DND-41 (cell line): ENCODE measurements around the gene BRAF.

ENCODE experiments used
- CTCF ChIP-seq: IDR thresholded peaks from 2 replicates; pipeline ENCODE4 v1.5.1; 2012; ENCODE audit warnings: borderline replicate concordance, low read length, moderate library complexity, mild to moderate bottlenecking; ENCODE audit not compliant: poor library complexity, severe bottlenecking; ENCODE audit errors: extremely low read depth
- EZH2 ChIP-seq: IDR thresholded peaks from 3 replicates; pipeline ENCODE4 v1.6.1; 2012; ENCODE audit warnings: borderline replicate concordance, low read depth, mild to moderate bottlenecking, moderate library complexity, low read length, inconsistent platforms; ENCODE audit not compliant: severe bottlenecking

GRCh38 chr7:140896996-140897395 is 27.7 kb downstream of the BRAF start:
- TF ChIP-seq EZH2: no peak
- TF ChIP-seq CTCF: no peak
